Stimulated activated CD4-positive, alpha-beta T cell treated with anti-CD3 and anti-CD28 coated beads, Interleukin-4, amount 100 ng/mL, for 24 hours (primary cell): ENCODE measurements around the gene USP34.

Experiments
- DNase-seq: peaks from one replicate; pipeline ENCODE4 v3.0.0-alpha.2; 2020

USP34 gene

GRCh38 chr2:61291851-61292575 lies 178.9 kb downstream of the USP34 start:
- no peak for DNase-seq

- DNase-seq: no peak
Observed at GRCh38 chr2:61288070-61288841, 182.6 kb downstream of the USP34 start.

GRCh38 chr2:61287254-61287653 lies 183.6 kb downstream of the USP34 start:
- no peak for DNase-seq

- DNase-seq: no peak
Observed at GRCh38 chr2:61283443-61284160, 187.3 kb downstream of the USP34 start.

DNA sequence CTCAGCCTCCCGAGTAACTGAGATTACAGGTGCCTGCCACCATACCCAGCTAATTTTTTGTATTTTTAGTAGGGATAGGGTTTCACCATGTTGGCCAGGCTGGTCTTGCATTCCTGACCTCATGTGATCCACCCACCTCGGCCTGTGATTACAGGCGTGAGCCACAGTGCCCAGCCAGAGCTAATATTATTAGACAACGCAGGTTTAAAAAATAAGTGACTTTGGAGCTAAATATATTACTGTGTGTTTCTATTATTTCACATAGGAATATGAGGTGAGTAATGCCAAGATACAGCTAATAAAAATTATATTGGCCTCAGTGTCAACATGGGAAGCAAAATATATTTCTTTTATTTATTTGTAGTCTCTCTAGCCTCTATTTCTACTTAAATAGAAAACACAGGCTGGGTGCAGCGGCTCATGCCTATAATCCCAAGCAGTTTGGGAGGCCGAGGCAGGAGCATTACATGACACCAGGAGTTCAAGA lies 188.7 kb downstream of the USP34 start:
- DNase-seq: no peak

DNA sequence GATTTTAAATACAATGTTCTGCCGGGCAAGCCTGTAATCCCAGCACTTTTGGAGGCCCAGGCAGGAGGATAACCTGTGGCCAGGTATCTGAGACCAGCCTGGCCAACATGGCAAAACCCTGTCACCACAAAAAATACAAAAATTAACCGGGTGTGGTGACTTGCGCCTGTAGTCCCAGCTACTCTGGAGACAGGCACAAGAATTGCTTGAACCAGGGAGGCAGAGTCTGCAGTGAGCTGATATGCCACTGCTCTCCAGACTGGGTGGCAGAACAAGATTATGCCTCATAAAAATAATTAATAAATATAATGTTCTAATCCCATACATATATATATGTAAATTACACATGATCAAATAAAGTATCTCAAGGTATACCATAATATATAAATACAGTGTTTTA lies 189.6 kb downstream of the USP34 start:
- no peak for DNase-seq

- no peak for DNase-seq
Observed at GRCh38 chr2:61277756-61278155, 193.1 kb downstream of the USP34 start.

DNA sequence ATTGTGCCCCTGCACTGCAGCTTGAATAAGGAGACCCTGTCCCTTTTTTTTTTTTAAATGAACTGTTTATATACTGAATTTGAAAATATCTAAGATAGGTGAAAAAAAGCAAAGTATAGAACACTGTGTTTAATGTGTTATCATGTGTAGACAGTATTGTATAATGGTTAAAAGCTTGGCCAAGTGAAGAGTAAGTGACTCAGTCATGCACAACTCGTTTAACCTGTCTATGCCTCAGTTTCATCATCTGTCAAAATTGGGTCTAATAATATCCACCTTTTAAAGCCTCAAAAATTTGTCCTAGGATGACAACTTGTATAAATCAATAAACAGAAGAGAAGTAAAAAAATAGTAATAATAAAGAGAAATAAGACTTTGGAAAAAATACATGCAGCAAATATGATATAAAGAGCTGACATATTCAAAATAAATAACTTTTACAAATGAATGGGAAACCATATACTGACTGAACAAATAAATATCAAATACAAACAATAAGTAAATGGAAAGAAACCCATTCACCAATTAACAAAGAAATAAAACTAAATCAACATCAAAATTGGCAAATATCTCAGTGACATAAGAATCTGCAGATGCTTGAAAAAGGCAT lies 195.2 kb downstream of the USP34 start:
- DNase-seq: no peak

- DNase-seq: no peak
Observed at GRCh38 chr2:61272421-61273070, 198.3 kb downstream of the USP34 start.

- DNase-seq: no peak
Observed at GRCh38 chr2:61268249-61268648, 202.6 kb downstream of the USP34 start.

GRCh38 chr2:61266632-61267505 lies 204.0 kb downstream of the USP34 start:
- no peak for DNase-seq

DNA sequence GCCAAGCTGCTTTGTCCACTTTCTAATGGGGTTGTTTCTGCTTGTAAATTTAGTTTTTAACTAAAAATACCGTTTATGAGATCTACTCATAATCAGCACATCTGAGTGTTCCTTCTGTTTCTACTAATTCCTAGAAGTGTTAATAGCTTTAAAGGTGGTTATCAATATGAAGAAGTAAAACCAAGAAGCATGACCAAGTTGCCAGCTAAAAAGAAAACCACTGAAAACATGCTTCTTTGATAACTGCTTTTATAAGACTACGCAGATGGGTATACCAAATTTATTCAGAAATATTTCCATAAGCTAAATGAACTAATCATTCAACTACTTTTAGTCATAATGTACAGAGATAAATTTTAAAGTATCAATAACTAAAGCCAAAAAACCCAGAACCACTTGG lies 207.1 kb downstream of the USP34 start:
- DNase-seq: no peak

DNA sequence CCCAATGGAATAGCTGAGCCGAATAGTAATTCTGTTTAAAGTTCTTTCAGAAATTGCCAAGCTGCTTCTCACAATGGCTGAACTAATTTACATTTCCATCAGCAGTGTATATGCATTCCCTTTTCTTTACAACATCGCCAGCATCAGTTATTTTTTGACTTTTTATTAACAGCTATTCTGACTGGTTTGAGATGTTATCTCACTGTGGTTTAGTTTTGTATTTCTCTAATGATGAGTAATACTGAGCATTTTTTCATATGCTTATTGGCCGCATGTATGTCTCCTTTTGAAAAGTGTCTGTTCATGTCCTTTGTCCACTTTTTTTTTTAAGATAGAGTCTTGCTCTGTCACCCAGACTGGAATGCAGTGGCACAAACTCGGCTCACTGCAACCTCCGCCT lies 208.2 kb downstream of the USP34 start:
- no peak for DNase-seq

GRCh38 chr2:61257446-61257845 lies 213.4 kb downstream of the USP34 start:
- no peak for DNase-seq

GRCh38 chr2:61255580-61256437 lies 215.1 kb downstream of the USP34 start:
- DNase-seq: no peak

GRCh38 chr2:61254536-61254935 lies 216.4 kb downstream of the USP34 start:
- no peak for DNase-seq

DNA sequence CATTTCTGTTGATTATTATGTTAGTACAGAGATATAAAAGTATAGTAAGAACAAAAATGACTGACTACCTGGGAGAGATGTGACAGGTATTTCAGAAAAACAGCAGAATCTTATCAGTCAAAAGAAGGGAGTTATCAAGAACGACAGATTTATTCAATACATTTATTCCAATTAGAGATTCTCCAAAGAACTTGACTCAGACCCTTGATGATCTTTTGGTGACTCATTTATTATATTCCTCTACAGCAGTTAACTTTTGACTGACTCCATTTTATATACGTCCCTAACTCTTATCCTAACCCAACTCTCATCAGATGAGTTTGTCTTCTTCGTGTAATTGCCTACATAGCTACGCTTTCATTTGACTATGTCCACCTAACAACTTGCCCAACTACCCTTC lies 217.8 kb downstream of the USP34 start:
- DNase-seq: no peak

DNA sequence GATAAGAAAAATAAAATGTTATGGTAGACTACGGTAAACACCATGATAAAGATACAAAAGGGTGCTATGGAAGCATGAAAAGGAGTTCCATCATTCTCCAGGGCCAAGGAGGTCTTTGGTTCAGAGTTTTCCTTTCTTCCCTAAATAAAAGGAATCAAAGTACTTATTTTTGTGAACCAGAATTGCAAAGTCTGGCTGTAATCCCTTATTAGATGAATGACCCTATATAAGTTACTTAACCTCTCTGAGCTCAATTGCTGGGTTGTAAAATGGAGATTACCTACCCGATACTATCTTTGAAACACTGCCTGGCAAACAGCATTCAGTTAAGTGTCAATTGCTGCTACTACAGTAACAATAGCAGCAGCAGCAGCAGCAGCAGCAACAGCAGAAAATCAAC lies 218.9 kb downstream of the USP34 start:
- DNase-seq: no peak

GRCh38 chr2:61249521-61250071 lies 221.3 kb downstream of the USP34 start:
- no peak for DNase-seq

DNA sequence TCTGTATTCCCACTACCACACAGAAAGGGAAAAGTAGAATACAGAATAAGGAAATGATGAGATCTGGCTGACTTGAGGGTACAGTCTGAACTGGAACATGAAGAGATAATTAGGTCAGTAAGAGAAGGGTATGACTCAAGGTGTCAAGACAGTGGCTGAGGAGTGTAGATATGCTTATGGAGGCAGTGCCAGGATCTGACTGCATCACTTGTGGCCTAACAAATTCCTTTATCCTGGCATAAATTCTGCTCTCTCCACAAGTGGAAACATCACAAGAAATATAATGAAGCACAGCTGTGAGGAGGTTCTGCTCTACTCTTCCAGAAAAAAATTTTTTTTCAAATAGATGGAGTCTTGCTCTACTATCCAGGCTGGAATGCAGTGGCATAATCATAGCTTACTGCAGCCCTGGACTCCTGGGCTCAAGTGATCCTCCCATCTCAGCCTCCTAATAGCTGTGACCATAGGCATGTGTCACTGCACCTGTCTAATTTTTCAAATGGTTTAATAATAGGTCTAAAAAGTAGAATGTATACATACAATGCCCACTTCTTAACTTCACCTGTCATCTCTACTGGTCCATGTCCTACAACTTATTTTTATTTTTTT lies 223.6 kb downstream of the USP34 start:
- DNase-seq: no peak
